ENCODE measurements around the gene CFAP46. TPM values are rescaled to one million over a fixed set of nuclear protein-coding genes. Genes with fewer than 3 reads are reported as not detected.

Gene CFAP46
- total and polyA plus RNA-seq, 2 experiments from 2014 or later, result 3.1 to 5.4 TPM

GRCh38 chr10:132762267-132762666 lies 180.1 kb downstream of the CFAP46 start (continued):
- TF ChIP-seq JUNB (IDR thresholded peaks at IDR 0.05; ENCODE audit: unreplicated experiment), result no peak
- TF ChIP-seq, protein P1, sequence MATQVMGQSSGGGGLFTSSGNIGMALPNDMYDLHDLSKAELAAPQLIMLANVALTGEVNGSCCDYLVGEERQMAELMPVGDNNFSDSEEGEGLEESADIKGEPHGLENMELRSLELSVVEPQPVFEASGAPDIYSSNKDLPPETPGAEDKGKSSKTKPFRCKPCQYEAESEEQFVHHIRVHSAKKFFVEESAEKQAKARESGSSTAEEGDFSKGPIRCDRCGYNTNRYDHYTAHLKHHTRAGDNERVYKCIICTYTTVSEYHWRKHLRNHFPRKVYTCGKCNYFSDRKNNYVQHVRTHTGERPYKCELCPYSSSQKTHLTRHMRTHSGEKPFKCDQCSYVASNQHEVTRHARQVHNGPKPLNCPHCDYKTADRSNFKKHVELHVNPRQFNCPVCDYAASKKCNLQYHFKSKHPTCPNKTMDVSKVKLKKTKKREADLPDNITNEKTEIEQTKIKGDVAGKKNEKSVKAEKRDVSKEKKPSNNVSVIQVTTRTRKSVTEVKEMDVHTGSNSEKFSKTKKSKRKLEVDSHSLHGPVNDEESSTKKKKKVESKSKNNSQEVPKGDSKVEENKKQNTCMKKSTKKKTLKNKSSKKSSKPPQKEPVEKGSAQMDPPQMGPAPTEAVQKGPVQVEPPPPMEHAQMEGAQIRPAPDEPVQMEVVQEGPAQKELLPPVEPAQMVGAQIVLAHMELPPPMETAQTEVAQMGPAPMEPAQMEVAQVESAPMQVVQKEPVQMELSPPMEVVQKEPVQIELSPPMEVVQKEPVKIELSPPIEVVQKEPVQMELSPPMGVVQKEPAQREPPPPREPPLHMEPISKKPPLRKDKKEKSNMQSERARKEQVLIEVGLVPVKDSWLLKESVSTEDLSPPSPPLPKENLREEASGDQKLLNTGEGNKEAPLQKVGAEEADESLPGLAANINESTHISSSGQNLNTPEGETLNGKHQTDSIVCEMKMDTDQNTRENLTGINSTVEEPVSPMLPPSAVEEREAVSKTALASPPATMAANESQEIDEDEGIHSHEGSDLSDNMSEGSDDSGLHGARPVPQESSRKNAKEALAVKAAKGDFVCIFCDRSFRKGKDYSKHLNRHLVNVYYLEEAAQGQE (IDR thresholded peaks at IDR 0.05; ENCODE audit: unreplicated experiment), result no peak
- TF ChIP-seq STAT1 (IDR thresholded peaks at IDR 0.05; ENCODE audit: unreplicated experiment), result no peak

- no peaks in the 10 kb centered on the region for H3K9me2 ChIP-seq (ENCODE audit: insufficient read depth)
- no peak overlapping the region for H3K4me3 ChIP-seq
- 0 out of 2 replicates have a peak, but pooled peaks cover 6% of the 10 kb centered on the region for H3F3A ChIP-seq (replicated peaks; ENCODE audit: low read depth)
- Mint-ChIP-seq H3K4me1 (no peaks in the 10 kb centered on the region; the same call in 2 of the 3 replicates), H3K27me3 (ENCODE audit: insufficient read depth, low read depth, poor library complexity) (peaks cover 11% of the 10 kb centered on the region), H3K36me3 (ENCODE audit: low read depth) (peaks cover 19% of the 10 kb centered on the region), H3K9me3 (peaks cover 17% of the 10 kb centered on the region), H3K27ac (no peak overlapping the region), H3K4me3 (no peak overlapping the region)
- DNase-seq (ENCODE audit: low spot score) (no peak), ATAC-seq (no peak)
- H3K27ac ChIP-seq (ENCODE audit: low read depth), result no peak overlapping the region
- no peaks in the 10 kb centered on the region for H4K20me1 ChIP-seq (replicated peaks; ENCODE audit: insufficient read depth)
- H3K4me2 ChIP-seq, result no peak overlapping the region
- no peaks in the 10 kb centered on the region for H3K4me1 ChIP-seq (ENCODE audit: insufficient read depth)
- TF ChIP-seq ZNF331 (CRISPR knock-in tag; IDR thresholded peaks at IDR 0.05; ENCODE audit: low read depth), result no peak
- H2AFZ ChIP-seq, result no peak overlapping the region
- no peaks in the 10 kb centered on the region for H3K27me3 ChIP-seq (ENCODE audit: insufficient read depth)
- H3K36me3 ChIP-seq (ENCODE audit: insufficient read depth), result no peaks in the 10 kb centered on the region
- no peaks in the 10 kb centered on the region for H3K79me2 ChIP-seq (replicated peaks; ENCODE audit: insufficient read depth)
Measured at GRCh38 chr10:132761395-132762060, 180.8 kb downstream of the CFAP46 start.

DNA sequence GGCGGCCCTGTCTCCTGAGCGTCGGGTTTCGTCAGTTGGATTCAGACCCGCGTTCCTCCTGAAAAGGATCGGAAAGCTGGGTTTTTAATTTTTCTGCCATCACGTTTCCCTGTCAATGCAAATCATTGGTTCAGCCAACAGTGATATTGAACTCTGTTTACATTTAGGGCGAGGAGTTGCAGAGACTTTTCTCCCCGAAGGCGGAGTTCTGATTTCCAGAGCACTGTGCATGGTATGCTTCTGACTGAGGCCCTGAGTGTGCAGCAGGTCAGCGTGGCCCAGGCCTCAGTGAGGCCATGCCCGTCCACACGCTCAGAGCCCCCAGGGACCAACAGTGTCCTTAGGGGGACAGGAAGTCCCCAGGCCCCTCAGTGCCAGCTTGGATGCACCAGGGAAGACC lies 183.5 kb downstream of the CFAP46 start:
- Histone ChIP-seq H3K27me3 (ENCODE audit: insufficient read depth) (no peaks in the 10 kb centered on the region), H3K9me2 (ENCODE audit: insufficient read depth) (no peaks in the 10 kb centered on the region), H3K79me2 (replicated peaks; ENCODE audit: insufficient read depth) (no peaks in the 10 kb centered on the region), H3K4me1 (ENCODE audit: insufficient read depth) (no peaks in the 10 kb centered on the region), H3K36me3 (ENCODE audit: insufficient read depth) (no peaks in the 10 kb centered on the region), H3K27ac (ENCODE audit: low read depth) (no peak overlapping the region), H3K4me3 (no peak overlapping the region), H2AFZ (no peak overlapping the region), H3K4me2 (no peak overlapping the region), H4K20me1 (replicated peaks; ENCODE audit: insufficient read depth) (no peaks in the 10 kb centered on the region), H3F3A (replicated peaks; ENCODE audit: low read depth) (0 out of 2 replicates have a peak, but pooled peaks cover 5% of the 10 kb centered on the region)
- H3K4me1 Mint-ChIP-seq, result no peaks in the 10 kb centered on the region; the same call in 2 of the 3 replicates
- H3K27me3 Mint-ChIP-seq (ENCODE audit: insufficient read depth, low read depth, poor library complexity), result peaks cover 3% of the 10 kb centered on the region
- ATAC-seq (no peak), DNase-seq (ENCODE audit: low spot score) (no peak)
- H3K36me3 Mint-ChIP-seq (ENCODE audit: low read depth), result peaks cover 29% of the 10 kb centered on the region
- no peak overlapping the region for H3K27ac Mint-ChIP-seq
- no peak overlapping the region for H3K4me3 Mint-ChIP-seq
- TF ChIP-seq ZNF114 (CRISPR knock-in tag; IDR thresholded peaks at IDR 0.05), result no peak
- no peak for TF ChIP-seq STAT1 (IDR thresholded peaks at IDR 0.05; ENCODE audit: unreplicated experiment)
- no peak for TF ChIP-seq JUNB (IDR thresholded peaks at IDR 0.05; ENCODE audit: unreplicated experiment)
- no peak for TF ChIP-seq EZH2phosphoT487 (IDR thresholded peaks at IDR 0.05; ENCODE audit: unreplicated experiment)
- TF ChIP-seq EZH2 (IDR thresholded peaks at IDR 0.05; ENCODE audit: low read depth, unreplicated experiment), result no peak
- peaks cover 26% of the 10 kb centered on the region for H3K9me3 Mint-ChIP-seq

Other genes starting within 250 kb of the CFAP46 start
- gene NKX6-2, start 156.4 kb downstream of the CFAP46 start, total RNA-seq (2014; rRNA removed; shearing (Covaris generic)), result 0.24 TPM in 1 of 2 replicates, not detected in the other
- gene NKX6-2, start 156.4 kb downstream of the CFAP46 start, polyA plus RNA-seq (2016; fragmentation: Nextera tagmentation; extraction: Ambion mirVana), result 9.3 and 10.9 TPM in 2 replicates
- gene ADGRA1, start 145.4 kb upstream of the CFAP46 start, total RNA-seq (2014; rRNA removed; shearing (Covaris generic)), result 0.52 and 0.66 TPM in 2 replicates
- gene ADGRA1, start 145.4 kb upstream of the CFAP46 start, polyA plus RNA-seq (2016; fragmentation: Nextera tagmentation; extraction: Ambion mirVana), result 0.07 and 0.23 TPM in 2 replicates
- gene KNDC1, start 217.6 kb upstream of the CFAP46 start, total RNA-seq (2014; rRNA removed; shearing (Covaris generic)), result 8.2 and 16.0 TPM in 2 replicates
- gene KNDC1, start 217.6 kb upstream of the CFAP46 start, polyA plus RNA-seq (2016; fragmentation: Nextera tagmentation; extraction: Ambion mirVana), result 1.8 and 1.9 TPM in 2 replicates